GM21526 (cell line): ENCODE results near the gene GLIS1.

Source experiments
- ATAC-seq: cut with Tn5 transposase; IDR thresholded peaks from one replicate; pipeline ENCODE4 v1.9.1; 2021; ENCODE audit warnings: moderate library complexity; ENCODE audit not compliant: unreplicated experiment, low FRiP score

GLIS1 gene

GRCh38 chr1:53541761-53542550, 197.0 kb downstream of the GLIS1 start:
- no peak for ATAC-seq

DNA sequence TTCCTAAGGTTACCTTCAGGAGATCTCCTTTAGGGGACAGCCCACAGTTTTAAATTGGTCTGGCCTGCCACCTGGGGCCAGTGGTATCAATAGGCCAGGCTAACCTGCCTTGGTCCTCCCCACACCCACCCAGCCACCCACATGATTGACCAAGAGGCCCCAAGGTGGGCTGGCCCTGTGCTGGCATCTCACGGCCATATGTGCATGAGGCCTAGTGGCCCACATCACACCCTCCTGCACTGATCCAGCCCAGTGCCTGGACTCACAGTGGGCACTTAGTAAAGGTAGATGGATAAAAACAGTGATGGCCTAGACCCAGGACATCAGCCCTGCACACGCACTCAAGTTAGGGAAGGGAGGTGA, 197.7 kb downstream of the GLIS1 start:
- ATAC-seq, result no peak

GRCh38 chr1:53540604-53541262, 198.2 kb downstream of the GLIS1 start:
- ATAC-seq, result no peak

- ATAC-seq, result no peak
These were observed 199.0 kb downstream of the GLIS1 start for GRCh38 chr1:53539711-53540603.

DNA sequence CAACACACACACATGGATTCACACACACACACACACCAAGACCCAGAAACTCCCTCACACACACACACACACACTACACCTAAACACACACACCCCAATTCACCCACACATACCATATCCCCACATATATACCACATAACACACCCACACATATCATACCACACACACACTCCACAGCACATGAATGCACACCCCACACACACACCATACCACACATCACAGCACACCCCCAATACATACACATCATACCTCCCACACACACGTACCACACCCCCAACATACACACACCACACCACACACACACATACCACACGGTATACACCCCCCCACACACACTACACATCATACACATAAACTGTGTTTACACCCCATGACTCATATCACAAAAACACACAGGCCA, 199.7 kb downstream of the GLIS1 start:
- no peak for ATAC-seq

- ATAC-seq, result no peak
These were observed 202.4 kb downstream of the GLIS1 start for GRCh38 chr1:53536606-53537005.

DNA sequence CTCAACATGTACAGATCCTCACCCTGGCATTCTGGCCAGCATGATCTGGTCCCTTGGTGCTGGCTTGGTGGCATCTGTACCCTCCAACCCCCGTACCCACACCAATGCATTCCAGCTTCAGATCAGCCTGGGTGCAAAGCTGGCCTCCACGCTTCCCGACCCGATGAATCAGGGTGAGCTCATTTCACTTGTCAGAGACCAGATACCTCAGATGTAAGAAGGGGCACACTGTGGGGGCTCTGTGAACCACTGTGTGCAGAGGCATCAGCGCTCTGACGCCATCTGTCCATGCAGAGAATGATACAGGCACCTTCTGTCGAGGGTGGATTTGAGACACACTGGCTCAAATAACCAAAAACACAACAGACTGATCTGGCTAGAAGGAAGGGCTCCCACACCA, 203.1 kb downstream of the GLIS1 start:
- ATAC-seq, result no peak

DNA sequence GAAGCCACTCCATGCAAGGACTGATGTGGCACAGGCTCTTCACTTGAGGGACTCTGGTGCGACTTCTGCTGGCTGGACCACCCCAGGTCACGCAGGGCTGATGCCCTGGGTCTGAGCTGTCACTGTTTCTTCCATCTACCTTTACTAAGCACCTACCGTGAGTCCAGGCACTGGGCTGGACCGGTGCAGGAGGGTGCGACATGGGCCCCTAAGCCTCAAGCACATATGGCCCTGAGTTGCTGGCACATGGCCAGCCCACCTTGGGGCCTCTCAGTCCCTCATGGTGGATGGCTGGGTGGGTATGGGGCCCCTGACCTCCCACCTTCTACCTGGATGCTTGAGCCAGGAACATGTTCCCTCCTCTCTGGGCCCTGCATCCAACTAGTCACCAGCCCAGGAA, 203.7 kb downstream of the GLIS1 start:
- no peak for ATAC-seq

DNA sequence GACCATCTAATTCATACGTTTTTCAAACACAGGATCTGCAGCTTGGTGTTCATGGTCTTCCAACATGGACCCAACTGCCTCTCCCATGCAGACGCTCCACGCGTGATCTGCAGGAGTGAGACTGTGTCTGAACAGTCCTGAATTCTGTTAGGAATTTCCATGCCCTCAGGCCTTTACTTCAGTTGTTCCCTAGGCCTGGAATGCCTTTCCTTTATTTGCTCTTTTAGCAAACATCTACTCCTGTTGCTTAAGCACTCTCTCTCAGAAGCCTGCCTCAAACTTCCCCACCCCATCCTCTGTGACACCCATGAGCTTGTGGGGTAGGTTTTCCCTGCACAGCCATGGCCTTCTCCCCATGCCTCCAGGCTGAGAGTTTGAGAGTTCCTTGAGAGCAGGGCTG, 206.1 kb downstream of the GLIS1 start:
- no peak for ATAC-seq

DNA sequence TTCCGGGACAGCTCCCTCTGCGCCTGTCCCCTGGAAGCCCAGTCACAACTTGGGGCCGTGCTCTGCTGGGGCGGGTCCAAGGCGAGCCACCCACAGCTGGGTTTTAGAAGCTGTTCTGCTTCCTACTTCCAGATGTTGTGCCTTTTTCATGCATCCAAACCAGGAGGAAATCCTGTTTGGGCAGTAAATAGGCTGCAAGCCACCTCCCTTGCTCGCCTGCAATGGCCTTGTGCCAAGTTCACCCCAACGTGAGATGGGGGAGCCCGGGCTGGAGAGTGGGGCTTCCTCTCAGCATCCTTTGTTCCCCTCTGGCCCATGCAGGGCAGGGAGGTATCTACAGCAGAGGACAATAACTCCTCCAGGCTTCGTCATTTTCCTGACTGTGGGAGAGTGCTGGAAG, 206.6 kb downstream of the GLIS1 start:
- no peak for ATAC-seq

GRCh38 chr1:53530550-53530949, 208.4 kb downstream of the GLIS1 start:
- ATAC-seq, result no peak

DNA sequence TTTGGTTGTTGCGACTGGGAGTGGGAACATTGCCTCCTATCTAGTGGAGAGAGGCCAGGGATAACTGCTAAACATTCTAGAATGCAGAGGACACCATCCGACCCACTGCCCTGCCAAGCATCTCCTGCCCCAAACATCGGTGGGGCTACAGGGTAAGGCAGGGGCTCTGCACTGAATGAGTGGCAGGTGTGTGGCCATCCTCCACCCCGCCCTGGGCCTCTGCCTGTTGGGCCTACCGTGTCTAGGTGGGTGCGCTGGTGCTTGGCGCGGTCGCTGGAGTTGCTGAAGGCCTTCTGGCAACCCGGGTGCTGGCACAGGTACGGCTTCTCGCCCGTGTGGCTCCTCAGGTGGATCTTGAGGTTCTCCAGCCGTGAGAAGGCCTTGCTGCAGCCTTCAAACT, 209.4 kb downstream of the GLIS1 start:
- ATAC-seq, result no peak

DNA sequence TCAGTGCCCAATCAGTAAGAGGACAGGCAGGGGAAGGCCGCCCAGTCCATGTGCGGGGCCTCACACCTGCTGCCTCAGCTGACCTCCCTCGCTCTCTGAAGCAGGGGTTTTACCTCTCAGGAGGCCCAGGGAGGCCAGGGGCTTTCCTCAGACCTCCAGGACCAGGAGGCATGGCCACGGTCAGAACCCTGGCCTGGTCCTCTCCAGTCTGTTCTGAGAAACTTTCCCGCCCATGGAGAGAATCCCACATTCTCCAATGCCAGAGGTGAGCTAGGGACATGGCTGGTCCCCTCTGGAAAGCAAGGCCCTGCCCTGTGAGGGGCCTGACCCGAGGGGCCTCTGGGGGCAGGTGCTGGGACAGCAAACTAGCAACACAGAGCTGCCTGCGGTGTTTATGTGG, 211.6 kb downstream of the GLIS1 start:
- no peak for ATAC-seq

DNA sequence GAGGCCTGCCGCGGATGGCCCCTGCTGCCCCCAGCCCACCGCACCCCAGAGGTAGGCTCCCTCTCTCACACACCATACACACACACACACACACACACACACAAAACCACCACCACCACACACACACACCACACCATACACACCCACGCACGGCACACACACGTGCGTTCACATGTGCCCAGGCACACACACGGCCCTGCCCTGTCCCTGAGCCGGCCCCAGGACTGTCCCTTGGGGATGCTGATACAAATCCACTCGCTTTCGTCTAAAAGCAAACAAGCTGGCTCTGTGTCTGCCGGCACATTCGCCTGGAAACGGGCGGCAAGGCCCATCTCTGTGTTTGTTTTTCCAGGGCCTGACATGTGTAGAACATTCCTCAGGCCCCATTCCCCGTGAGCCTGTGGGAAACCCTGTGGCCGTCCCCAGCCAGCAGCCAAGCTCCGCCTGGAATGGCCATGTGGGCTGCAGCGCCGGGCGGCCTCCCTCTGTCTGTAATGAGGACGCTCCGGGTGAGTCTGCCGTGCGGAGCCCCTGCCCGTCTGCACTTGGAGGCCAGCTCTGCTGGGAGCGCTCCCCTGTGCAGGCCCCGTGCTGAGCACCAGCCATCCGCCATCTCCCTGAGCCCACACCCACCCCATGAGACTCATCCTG, 212.4 kb downstream of the GLIS1 start:
- ATAC-seq, result no peak

DNA sequence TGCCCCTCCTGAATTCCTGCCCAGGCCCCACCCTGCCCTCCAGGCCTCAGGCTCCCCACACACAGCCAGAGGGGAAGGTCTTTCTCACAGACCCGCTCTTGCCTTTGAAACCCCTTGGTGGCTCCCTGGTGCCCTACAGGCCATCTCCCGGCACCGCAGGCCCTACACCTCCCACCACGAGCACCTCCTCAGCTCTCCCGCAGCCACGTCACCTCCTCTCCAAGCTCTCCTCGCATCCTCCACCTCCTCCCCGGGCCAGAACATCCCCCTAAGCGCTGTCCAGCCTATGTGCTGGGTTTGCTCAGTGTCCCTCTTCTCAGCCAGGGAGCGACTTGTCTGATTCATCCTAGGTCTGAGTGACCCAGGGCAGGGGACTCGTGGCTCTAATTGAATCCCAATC, 213.4 kb downstream of the GLIS1 start:
- no peak for ATAC-seq

DNA sequence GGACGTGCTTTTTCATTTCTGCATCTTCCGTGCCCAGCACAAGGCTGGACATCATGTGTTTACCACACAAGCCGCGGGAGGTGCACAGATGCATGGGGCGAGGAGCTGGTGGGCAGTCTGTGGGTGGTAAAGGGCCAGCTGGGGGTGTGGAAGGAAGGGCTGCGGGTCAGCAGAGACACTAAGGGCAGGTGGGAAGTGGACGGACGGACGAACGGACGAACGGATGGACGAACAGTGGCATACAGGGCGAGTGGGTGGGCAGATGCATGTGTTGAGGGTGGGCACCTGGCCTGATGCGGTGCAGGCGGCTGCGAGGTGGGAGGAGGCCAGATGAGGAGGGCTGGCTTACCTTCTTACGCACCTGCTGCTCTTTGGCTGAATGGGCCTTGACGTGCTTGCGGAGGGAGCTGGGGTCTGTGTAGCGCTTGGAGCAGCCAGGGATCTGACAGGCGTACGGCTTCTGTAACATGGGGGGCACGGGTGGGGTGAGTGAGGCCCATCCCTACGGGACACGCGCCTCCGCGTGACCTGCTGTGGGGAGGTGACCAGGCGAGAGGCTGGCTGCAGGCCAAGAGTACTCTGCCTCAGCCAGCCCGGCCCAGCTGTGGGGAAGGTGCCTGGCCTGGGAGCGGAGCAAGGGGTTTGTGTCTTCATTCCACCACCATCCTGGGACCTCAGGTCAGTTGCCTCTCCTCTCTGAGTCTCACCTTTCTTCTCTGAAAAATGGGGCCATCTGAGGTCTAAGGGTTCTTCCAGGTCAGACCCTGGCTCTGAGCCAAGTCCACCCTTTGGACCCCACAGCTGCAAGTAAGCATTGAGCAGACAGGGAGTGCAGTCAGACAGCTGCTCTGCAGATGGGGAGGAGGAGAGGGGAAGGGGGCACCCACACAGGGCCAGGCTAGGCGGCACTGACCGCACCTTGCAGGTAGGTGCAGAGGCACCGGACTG, 214.3 kb downstream of the GLIS1 start:
- ATAC-seq, result no peak

DNA sequence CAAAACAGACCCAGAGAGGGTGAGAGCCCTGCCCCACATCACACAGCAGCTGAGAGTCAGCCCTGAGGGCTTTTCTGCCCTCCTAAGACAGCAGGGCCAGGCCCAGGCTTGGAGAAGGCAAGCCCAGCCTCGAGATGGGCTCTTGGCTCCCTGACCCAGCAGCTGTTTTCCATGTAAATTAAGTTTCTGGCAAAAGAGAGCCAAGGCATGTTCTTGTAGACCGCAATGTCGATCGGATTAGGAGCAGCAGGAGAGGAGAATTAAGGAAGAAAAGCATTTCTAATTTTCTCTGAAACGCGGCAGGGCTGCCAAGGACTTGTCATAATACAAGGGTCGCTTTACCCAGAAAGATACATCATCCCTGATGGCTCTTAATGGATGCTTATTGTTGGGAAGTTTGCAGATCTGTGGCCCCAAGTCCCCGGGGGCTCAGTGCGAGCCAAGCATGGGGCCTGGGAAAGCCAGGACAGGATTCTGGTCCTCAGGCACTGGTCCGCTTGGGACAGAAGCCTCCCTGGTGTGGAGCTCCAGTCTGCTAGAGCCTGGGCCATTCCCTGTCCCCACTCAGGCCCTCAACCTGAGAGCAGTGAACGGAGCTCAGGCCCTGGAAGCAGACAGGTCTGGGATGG, 216.9 kb downstream of the GLIS1 start:
- ATAC-seq, result no peak

DNA sequence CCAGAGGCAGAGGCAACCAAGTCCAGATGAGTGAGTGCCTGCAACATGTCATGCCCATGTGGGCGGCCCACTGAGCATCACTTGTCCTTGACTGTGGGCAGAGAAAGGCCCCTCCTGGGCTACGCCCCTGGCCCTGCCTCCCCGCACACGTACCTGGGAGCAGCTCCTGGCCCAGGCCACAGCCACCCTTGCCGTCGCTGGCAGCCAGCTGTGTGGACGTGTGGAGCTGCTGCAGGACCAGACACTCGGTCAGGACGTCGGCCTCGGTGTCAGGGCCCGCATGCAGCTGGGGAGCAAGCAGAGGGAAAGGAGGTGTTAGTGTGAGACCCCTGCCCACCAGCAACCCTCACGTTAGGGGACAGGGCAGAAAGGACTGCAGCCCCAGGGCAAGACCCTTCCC, 218.5 kb downstream of the GLIS1 start:
- no peak for ATAC-seq

- no peak for ATAC-seq
These were observed 219.5 kb downstream of the GLIS1 start for GRCh38 chr1:53519421-53519820.
